ENCODE measurements around the gene ADRA2C.

ADRA2C gene

DNA sequence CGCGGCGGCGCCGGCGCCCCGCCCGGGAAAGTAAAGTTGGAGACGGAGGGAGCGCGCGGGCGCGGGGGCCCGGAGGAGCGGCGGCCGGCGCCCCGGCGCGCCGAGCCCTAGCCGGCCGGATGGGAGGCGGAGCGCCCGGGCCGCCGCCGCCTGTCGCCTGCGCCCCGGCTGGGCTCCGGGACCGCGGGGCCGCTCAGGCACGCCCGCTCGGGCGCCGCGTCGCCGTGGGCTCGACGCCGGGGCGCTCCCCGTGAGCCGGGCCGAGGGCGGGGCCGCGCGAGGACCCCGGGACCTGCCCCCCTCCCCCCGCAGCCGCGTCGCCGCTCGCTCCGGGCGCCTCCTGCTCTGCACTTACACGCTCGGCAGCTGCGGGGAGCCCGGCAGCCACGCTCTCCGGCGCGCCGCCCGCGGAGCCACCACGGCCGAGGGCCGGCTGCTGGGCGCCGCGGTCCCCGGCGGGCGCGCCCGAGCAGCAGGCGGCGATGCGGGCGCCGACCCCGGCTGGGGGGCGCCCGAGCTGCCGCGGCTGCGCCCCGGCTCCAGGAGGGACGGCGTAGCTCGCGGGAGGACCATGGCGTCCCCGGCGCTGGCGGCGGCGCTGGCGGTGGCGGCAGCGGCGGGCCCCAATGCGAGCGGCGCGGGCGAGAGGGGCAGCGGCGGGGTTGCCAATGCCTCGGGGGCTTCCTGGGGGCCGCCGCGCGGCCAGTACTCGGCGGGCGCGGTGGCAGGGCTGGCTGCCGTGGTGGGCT, at the start of gene ADRA2C:
TSS of gene ADRA2C (plus strand) at position 350 of the 749 bp plus-strand sequence. CDS start at position 572, 222 bp downstream.
- DNase-seq (ENCODE audit: low read depth) = no peak

DNA sequence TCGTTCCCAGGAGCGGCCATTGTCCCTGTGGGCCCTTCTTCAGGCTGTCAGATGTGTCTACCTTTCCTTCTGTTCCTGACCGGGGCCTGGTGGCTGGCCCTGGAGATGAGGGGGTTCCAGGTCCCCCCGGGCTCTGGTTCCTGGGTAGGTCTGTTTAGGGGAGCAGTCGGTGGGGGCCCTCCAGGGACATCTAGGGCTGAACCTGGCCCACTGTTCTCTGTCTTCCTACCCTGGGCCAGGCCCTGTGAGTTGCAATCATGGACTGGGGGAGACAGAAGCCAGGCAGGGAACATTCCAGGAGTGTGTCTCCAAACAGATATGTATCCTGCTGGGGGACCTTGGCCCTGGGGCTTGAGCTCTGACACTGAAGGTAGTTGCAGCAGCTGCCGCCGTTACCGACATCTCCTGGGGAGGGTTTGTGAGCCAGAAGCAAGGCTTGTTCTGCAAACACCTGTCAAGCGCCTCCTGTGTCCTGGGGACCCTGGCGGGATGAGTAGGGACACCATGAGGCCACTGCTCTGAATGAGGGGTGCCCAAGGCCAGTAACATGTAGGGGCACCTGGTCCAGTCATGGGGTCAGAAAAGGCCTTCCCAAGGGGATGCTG, 49.5 kb upstream of the ADRA2C start:
- no peak for DNase-seq (ENCODE audit: low read depth)

GRCh38 chr4:3717241-3717640, 48.9 kb upstream of the ADRA2C start:
- DNase-seq (ENCODE audit: low read depth) = no peak

GRCh38 chr4:3718462-3718861, 47.7 kb upstream of the ADRA2C start:
- DNase-seq (ENCODE audit: low read depth) = no peak

DNA sequence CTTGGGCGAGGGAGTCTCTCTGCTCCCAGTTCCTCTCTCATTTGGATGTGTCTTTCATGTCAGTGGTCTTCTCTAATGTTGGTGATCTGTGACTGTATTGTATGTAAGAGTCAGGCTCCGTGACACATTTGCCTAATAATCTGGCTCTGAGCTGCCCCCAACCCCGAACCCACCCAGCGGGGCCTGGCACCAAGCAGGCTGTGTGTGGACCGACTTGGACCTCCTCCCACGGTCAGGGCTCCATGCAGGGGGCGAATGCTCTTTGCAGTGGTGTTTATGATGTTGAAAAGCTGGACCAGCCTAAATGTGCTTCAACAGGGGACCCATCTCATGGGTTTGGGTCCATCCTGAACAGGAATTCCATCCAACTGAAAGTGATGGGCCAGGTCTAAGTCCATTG, 47.0 kb upstream of the ADRA2C start:
- DNase-seq (ENCODE audit: low read depth) = no peak

DNA sequence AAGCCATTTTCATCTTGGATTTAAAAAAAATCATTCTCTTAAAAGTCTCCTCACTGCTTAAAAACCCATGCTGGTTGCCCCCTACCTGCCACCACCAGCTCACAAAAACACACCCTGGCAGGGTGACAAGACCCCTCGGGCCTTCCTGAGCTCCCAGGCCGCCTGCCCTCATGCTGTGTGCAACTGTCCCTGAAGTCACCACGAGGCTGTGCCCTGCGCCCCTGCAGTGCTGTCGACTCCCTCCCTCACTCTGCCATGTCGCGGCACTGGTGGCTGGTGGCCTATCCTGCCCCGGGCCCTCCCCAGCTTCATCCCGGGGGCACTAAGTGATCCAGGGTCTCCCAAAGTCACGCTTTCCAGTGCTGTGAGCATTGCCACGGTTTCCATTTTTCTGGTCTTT, 46.3 kb upstream of the ADRA2C start:
- no peak for DNase-seq (ENCODE audit: low read depth)

DNA sequence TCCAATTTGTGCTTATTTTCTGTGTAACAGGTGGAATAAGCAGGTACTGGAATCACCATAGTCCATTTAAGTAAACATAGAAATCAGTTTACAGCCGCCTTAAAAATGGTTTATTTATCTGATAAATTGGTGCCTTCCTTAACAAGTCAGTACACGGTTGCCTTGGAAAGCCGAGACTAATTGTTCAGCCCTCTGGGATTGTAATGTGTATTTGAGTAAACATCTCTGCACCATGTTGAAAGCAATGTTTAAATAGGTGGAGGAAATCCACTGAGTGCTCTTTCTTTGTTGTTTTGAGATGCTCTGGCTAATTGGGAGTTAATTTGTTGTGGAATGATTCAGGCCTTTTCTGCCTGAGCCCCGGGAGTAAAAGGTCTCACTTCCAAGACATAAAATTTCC, 45.7 kb upstream of the ADRA2C start:
- DNase-seq (ENCODE audit: low read depth) = no peak

DNA sequence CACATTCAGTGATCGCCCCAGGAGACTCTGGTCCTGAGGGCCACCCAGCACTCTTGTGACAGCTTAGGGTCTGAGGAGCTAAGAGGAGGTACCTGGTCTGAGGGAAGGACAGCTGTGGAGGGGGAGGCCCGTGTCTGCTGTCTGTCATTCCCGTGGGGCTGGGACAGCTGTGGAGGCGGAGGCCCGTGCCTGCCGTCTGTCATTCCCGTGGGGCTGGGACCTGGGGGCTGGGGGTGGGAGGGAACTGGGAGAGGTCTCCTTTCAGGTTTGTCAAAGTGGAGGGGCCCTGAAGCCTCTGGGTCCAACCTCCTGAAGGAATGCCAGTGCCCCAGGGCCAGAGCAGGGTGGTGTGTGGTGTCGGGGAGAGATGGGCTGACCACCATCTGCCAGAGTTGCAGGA, 45.0 kb upstream of the ADRA2C start:
- DNase-seq (ENCODE audit: low read depth) = no peak

GRCh38 chr4:3721627-3722026, 44.6 kb upstream of the ADRA2C start:
- DNase-seq (ENCODE audit: low read depth) = no peak

DNA sequence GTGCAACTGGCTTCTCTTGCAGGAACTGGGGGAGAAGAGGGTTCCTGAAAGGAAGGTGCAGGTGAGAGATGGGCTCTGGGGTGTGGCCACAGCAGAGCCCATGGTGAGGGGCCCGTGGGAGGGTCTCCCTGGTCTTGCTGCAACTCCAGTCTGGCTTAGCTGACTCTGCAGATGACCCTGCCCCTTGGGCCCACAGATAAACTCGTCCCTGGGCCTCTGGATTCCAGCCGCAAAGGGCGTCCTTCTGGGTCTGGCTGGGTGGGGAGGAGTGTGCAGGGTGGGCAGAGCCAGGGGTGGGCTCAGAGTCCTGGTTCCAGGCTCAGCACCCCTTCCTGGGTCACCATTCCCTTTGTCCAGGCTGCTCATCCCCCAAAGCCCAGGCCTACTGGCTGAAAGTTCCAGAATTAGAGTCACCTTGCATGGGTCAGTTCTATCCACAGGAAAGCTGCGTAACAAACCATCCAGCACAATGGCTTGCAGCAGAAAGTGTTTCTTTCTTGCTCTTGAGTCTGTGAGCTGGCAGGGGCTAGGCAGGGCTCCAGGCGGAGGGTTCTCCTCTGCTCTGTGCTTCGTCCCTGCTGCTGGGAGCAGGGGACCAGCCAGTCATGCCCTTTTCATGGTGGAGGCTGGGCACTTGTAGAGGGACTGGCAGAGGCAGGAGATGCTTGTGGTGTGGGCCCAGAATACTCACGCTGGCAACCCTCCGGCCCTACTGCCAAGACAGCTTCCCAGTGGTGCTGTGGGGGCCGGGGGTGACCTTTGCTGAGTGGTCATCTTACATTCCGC, 43.5 kb upstream of the ADRA2C start:
- no peak for DNase-seq (ENCODE audit: low read depth)

GRCh38 chr4:3723232-3723642, 42.9 kb upstream of the ADRA2C start:
- DNase-seq (ENCODE audit: low read depth) = no peak

DNA sequence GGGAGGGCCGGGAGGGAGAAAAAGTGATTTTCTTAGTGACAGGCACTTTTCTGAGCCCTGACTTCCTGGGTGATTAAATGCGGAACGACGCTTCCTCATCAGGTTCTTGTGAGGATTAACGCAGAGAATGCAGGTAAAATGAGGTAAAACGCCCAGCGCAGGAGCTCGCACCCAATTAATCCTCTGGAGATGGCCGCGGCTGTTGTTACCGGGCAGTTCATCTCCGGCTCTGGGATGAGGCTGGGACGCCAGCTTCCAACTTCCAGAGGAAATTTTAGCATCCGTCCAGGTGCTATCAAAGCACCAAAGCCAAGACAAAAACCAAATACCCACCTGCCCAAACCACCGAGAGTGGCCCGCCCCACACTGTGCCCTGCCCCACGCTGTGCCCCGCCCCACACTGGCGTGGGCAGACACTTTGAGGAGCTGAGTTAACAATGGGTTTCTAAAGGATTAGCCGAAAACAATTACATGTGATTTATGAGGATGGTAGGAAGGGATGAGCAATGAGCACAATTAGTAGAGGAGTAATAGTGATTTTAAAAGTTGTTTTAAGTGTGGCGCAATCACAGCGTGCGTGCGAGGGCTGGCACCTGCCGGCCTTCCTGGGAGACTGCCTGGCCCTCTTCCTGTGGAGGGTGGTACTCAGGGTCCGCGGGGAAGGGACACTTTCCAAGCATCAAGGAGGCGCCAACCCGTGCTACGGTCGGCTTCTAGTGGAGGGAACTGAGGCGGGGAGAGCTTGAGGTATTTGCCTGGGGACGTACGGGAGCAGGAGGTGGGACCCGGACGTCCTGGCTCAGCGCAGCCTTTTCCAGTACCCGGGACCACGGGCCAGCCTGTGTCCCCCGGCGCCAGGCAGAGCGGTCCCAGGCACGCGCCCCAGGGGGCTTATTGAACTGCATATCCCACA, 41.6 kb upstream of the ADRA2C start:
- no peak for DNase-seq (ENCODE audit: low read depth)

GRCh38 chr4:3725936-3726870, 40.0 kb upstream of the ADRA2C start:
- no peak for DNase-seq (ENCODE audit: low read depth)

DNA sequence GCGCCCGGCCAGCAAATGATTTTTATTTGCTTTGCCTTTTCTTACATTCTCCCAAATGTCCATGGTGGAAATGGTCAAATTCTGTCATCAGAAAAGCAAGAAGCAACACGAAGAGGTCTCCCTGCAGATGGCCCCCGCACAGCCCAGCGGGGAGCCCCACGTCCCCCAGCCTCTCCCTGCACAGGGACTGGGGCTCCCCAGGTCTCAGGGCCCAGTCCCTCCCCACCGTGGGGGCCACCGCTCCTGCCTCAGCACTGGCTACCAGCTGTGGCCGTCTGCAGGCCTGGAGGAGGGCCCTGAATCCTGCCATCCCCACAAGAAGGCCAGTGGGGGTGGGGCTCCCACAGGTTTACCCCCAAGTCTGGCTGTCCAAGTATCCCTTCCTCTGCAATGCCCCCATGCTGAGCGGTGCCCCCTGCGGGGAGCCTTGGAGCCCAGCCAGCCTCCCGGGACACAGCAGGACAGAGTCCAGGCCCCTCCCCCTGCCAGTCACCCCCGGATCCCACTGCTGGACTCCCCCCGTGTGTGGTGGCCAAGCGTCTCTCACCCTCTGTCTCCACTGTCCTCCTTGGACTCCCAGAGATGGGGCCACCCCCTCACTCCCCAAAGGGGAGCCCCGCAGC, 38.2 kb upstream of the ADRA2C start:
- no peak for DNase-seq (ENCODE audit: low read depth)

DNA sequence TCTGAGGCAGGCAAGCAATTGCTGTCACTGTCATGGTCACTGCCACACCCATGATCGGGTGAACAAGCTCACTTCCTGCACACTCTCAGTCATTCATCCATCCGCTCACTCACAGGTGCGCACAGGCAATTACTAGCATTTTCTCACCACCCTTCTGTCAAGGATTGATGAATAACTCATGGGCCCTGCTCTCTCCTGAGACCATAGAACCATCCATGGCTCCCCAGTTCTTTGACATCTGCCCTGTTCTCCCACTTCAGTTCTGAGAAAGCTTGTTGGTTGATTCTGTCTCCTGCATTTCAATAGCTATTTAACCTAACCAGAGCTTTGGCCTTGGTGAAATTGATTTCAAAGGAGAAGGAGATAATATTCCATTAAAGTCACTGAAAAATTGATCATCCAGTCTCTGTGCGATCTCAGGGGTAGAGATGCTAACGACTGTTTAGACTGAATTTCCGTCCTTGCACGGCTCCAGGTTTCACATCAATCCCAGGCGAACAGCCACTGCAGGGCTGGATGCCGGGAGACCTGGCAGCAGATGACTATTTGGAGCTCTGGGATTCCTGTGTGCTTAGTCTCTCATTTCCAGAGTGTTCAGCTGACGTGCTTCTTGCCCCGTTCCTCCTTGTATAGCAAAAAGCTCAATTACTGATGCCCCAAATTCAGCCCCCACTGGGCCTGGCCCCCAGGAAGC, 36.9 kb upstream of the ADRA2C start:
- DNase-seq (ENCODE audit: low read depth) = no peak

DNA sequence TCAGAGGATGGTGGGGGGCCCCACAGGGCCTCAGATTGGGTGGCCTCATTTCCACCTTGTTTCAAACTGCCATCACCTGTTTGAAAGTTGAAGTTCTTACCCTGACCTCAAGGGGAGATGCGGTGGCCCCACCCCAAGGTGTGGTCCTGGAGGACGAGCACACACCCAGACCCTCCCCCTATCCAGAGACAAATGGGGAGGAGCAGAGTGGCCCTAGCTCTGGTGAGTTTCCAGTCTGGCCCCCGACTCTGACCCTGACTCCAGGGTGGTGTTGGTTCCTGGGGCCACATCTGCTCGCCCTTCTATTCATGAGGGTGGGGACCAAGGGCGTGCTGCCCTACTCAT, 36.3 kb upstream of the ADRA2C start:
- no peak for DNase-seq (ENCODE audit: low read depth)

- no peak for DNase-seq (ENCODE audit: low read depth)
These were observed 35.6 kb upstream of the ADRA2C start for GRCh38 chr4:3730422-3731190.

GRCh38 chr4:3732076-3733028, 33.8 kb upstream of the ADRA2C start:
- no peak for DNase-seq (ENCODE audit: low read depth)

Data from stimulated activated CD8-positive, alpha-beta memory T cell treated with anti-CD3 and anti-CD28 coated beads, Interleukin-12 subunit alpha, Interleukin-12 subunit beta, amount 100 ng/mL, for 1 hour (primary cell).